ENCODE measurements around the gene IFIT2.

Gene IFIT2

DNA sequence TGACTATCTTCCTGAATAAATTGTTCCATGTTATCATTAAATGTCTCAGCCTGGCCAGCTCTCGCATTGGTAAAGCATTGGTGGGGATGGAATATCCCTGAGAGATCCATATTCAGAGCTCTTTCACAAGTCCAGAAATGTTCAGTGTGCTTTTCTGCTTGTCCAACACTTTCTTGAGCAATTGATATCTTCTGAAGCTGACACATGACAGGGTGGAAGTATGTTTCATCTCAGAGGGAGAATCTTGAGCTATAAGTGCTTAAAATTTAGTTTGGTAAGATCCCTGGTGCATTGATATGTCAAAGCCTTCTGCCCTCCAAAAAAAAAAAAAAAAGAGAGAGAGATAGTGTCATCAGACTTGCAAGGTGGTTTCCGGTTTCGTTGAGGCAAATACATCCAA, 33.4 kb downstream of the IFIT2 start:
- H4K20me1 ChIP-seq (ENCODE audit: insufficient read depth, low read length): no peaks in the 10 kb centered on the region
- no peak overlapping the region for H3K27ac ChIP-seq (ENCODE audit: low read length)
- H3K4me2 ChIP-seq (ENCODE audit: low read length): no peak overlapping the region
- no peaks in the 10 kb centered on the region for H3K27me3 ChIP-seq (ENCODE audit: low read depth, low read length)
- H3K9me3 ChIP-seq (ENCODE audit: insufficient read depth, low read length): no peaks in the 10 kb centered on the region
- H3K4me1 ChIP-seq (ENCODE audit: low read length): peaks cover 47% of the 10 kb centered on the region
- TF ChIP-seq EZH2phosphoT487 (IDR thresholded peaks at IDR 0.05; ENCODE audit: low read depth): no peak
- TF ChIP-seq, protein P1, sequence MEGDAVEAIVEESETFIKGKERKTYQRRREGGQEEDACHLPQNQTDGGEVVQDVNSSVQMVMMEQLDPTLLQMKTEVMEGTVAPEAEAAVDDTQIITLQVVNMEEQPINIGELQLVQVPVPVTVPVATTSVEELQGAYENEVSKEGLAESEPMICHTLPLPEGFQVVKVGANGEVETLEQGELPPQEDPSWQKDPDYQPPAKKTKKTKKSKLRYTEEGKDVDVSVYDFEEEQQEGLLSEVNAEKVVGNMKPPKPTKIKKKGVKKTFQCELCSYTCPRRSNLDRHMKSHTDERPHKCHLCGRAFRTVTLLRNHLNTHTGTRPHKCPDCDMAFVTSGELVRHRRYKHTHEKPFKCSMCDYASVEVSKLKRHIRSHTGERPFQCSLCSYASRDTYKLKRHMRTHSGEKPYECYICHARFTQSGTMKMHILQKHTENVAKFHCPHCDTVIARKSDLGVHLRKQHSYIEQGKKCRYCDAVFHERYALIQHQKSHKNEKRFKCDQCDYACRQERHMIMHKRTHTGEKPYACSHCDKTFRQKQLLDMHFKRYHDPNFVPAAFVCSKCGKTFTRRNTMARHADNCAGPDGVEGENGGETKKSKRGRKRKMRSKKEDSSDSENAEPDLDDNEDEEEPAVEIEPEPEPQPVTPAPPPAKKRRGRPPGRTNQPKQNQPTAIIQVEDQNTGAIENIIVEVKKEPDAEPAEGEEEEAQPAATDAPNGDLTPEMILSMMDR (IDR thresholded peaks at IDR 0.05; ENCODE audit: low read depth, low read length): no peak
- H2AFZ ChIP-seq (ENCODE audit: low read depth, low read length): no peak overlapping the region
- no peak overlapping the region for H3K9ac ChIP-seq (ENCODE audit: low read length)
- H3K36me3 ChIP-seq (replicated peaks; ENCODE audit: low read depth, low read length): no peaks in the 10 kb centered on the region
- no peaks in the 10 kb centered on the region for H3K79me2 ChIP-seq (ENCODE audit: low read length)
- H3K4me3 ChIP-seq (ENCODE audit: low read length): no peak overlapping the region

DNA sequence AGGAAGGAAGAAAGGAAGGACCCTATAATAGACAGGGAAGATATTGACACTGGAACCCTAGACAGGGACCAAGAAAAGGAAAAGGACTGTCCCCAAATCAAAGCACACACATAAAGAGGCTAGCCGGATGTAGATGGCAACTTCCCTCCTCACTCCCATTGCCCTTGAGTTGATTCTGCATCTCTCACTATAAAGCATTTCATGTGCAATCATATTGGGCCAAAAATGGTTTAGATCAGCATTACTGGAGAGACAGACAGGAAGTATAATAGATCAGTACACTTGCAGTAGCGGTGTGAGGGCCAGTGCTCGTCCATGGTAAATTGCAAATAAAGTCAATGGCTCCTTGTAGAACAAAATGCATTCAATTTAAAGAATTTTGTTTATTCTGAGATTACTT, 34.4 kb downstream of the IFIT2 start:
- no peaks in the 10 kb centered on the region for H3K27me3 ChIP-seq (ENCODE audit: low read depth, low read length)
- no peaks in the 10 kb centered on the region for H4K20me1 ChIP-seq (ENCODE audit: insufficient read depth, low read length)
- H3K4me2 ChIP-seq (ENCODE audit: low read length): no peak overlapping the region
- no peak overlapping the region for H2AFZ ChIP-seq (ENCODE audit: low read depth, low read length)
- H3K36me3 ChIP-seq (replicated peaks; ENCODE audit: low read depth, low read length): no peaks in the 10 kb centered on the region
- no peak for TF ChIP-seq EZH2phosphoT487 (IDR thresholded peaks at IDR 0.05; ENCODE audit: low read depth)
- TF ChIP-seq, protein P1 (IDR thresholded peaks at IDR 0.05; ENCODE audit: low read depth, low read length): no peak
- no peak overlapping the region for H3K9ac ChIP-seq (ENCODE audit: low read length)
- H3K9me3 ChIP-seq (ENCODE audit: insufficient read depth, low read length): no peaks in the 10 kb centered on the region
- H3K4me3 ChIP-seq (ENCODE audit: low read length): no peak overlapping the region
- H3K79me2 ChIP-seq (ENCODE audit: low read length): no peaks in the 10 kb centered on the region
- H3K4me1 ChIP-seq (ENCODE audit: low read length): peaks cover 43% of the 10 kb centered on the region
- no peak overlapping the region for H3K27ac ChIP-seq (ENCODE audit: low read length)

DNA sequence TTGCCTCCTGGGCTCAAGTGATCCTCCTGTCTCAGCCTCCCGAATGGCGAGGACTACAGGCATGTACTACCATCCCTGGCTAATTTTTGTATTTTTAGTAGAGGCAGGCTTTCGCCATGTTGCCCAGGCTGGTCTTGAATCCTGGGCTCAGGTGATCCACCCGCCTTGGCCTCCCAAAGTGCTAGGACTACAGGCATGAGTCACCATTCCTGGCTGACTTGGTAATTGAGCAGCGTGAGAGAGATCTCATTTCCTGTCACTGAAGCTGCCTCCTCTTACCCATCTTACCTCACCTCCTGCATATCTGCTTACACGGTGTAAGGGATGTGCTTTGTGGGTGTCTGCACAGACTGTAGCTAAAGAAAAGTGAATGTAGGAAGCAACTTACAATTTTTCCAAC, 35.6 kb downstream of the IFIT2 start:
- Histone ChIP-seq H3K36me3 (replicated peaks; ENCODE audit: low read depth, low read length) (no peaks in the 10 kb centered on the region), H3K27me3 (ENCODE audit: low read depth, low read length) (no peaks in the 10 kb centered on the region), H3K79me2 (ENCODE audit: low read length) (no peaks in the 10 kb centered on the region), H3K9me3 (ENCODE audit: insufficient read depth, low read length) (no peaks in the 10 kb centered on the region), H3K4me3 (ENCODE audit: low read length) (no peak overlapping the region), H4K20me1 (ENCODE audit: insufficient read depth, low read length) (no peaks in the 10 kb centered on the region), H3K4me2 (ENCODE audit: low read length) (no peak overlapping the region), H3K9ac (ENCODE audit: low read length) (no peak overlapping the region), H2AFZ (ENCODE audit: low read depth, low read length) (no peak overlapping the region), H3K4me1 (ENCODE audit: low read length) (peaks cover 31% of the 10 kb centered on the region), H3K27ac (ENCODE audit: low read length) (no peak overlapping the region)
- TF ChIP-seq, protein P1 (IDR thresholded peaks at IDR 0.05; ENCODE audit: low read depth, low read length): no peak
- no peak for TF ChIP-seq EZH2phosphoT487 (IDR thresholded peaks at IDR 0.05; ENCODE audit: low read depth)

DNA sequence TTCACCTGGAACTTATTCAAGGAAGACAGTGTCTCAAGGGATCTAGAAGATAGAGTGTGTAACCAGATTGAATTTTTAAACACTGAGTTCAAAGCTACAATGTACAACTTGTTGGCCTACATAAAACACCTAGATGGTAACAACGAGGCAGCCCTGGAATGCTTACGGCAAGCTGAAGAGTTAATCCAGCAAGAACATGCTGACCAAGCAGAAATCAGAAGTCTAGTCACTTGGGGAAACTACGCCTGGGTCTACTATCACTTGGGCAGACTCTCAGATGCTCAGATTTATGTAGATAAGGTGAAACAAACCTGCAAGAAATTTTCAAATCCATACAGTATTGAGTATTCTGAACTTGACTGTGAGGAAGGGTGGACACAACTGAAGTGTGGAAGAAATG, 36.9 kb downstream of the IFIT2 start:
- no peaks in the 10 kb centered on the region for H3K9me3 ChIP-seq (ENCODE audit: insufficient read depth, low read length)

More for the DNA sequence above, 36.9 kb downstream of the IFIT2 start:
- Histone ChIP-seq H3K36me3 (replicated peaks; ENCODE audit: low read depth, low read length) (no peaks in the 10 kb centered on the region), H3K27ac (ENCODE audit: low read length) (no peak overlapping the region), H3K4me2 (ENCODE audit: low read length) (no peak overlapping the region), H3K27me3 (ENCODE audit: low read depth, low read length) (no peaks in the 10 kb centered on the region), H2AFZ (ENCODE audit: low read depth, low read length) (no peak overlapping the region), H4K20me1 (ENCODE audit: insufficient read depth, low read length) (no peaks in the 10 kb centered on the region), H3K9ac (ENCODE audit: low read length) (no peak overlapping the region), H3K79me2 (ENCODE audit: low read length) (no peaks in the 10 kb centered on the region), H3K4me1 (ENCODE audit: low read length) (peaks cover 19% of the 10 kb centered on the region), H3K4me3 (ENCODE audit: low read length) (no peak overlapping the region)
- TF ChIP-seq, protein P1 (IDR thresholded peaks at IDR 0.05; ENCODE audit: low read depth, low read length): no peak
- no peak for TF ChIP-seq EZH2phosphoT487 (IDR thresholded peaks at IDR 0.05; ENCODE audit: low read depth)

Data from OCI-LY3 (cell line).